ENCODE data around the gene MARK3. TPM values are rescaled to one million over a fixed set of nuclear protein-coding genes. Genes with fewer than 3 reads are reported as not detected.

Gene MARK3
- total and polyA plus RNA-seq, 2 of the 4 experiments (the other 2 are of a cell fraction): 78.5 to 80.5 TPM

DNA sequence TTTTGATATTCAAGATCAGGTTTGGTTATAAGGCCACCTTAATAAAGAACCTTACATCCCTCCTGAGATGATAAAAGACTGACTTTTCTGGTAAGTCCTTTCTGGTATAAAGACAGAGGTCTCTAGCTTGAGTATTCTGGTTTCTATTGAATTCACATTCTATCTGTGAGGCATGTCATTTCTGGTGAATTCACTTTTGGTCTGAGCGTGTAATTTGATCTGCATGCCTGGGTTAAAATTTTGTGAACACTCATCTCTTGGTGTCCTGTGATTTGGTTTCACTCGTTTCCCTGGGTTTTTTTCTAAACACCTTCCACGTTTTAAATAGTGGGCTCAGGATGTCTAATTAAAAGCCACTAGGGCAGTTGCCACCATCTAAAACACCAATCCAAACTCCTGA is 38.9 kb upstream of the MARK3 start:
- no peak for ATAC-seq (ENCODE audit: low read depth)
- CTCF ChIA-PET: no interaction called here
- no peaks in the 10 kb centered on the region; the same call in 1 of the 2 replicates for H3K4me1 ChIP-seq (ENCODE audit: control insufficient read depth, insufficient read depth, low read length)
- H2AK9ac ChIP-seq (replicated peaks; ENCODE audit: low read depth, low read length, poor library complexity): no peak overlapping the region
- no TSS peak for BruUV-seq (replicated peaks)
- peaks cover 29% of the 10 kb centered on the region for H3K36me3 ChIP-seq (ENCODE audit: control insufficient read depth, insufficient read depth, low read length)
- POLR2A ChIA-PET (ENCODE audit: unreplicated experiment): no interaction called here
- H2AFZ ChIP-seq (replicated peaks; ENCODE audit: low read length, poor library complexity): no peak overlapping the region
- H3K14ac ChIP-seq (replicated peaks; ENCODE audit: low read depth, low read length): no peak overlapping the region
- no peak overlapping the region for H3K18ac ChIP-seq (ENCODE audit: low read depth, low read length)
- H3K4me3 ChIP-seq (ENCODE audit: insufficient read depth, low read depth, low read length): no peak overlapping the region
- no peak overlapping the region for H2BK15ac ChIP-seq (ENCODE audit: low read depth, low read length)
- no peak overlapping the region for H2BK5ac ChIP-seq (ENCODE audit: low read depth, low read length, poor library complexity, severe bottlenecking)
- H3K27me3 ChIP-seq (ENCODE audit: control insufficient read depth, insufficient read depth, low read length): no peaks in the 10 kb centered on the region
- in situ Hi-C loops (cut with MboI; ENCODE audit: low sequenced_read_pairs) (no loop called here), dilution Hi-C loops (cut with HindIII; ENCODE audit: low sequenced_read_pairs, unreplicated experiment) (no loop called here), intact Hi-C loops (cut with micrococcal nuclease) (no loop called here)
- TF ChIP-seq NFE2L2 (IDR thresholded peaks at IDR 0.05; ENCODE audit: low read depth, low read length) (no peak), MAFK (IDR thresholded peaks at IDR 0.05; ENCODE audit: low read depth, low read length) (no peak), POLR2A (IDR thresholded peaks at IDR 0.05; ENCODE audit: low read depth, low read length) (no peak), RAD21 (IDR thresholded peaks at IDR 0.05; ENCODE audit: low read length) (no peak), BHLHE40 (IDR thresholded peaks at IDR 0.05; ENCODE audit: low read depth, low read length) (no peak)
- H3K56ac ChIP-seq (ENCODE audit: extremely low read depth, insufficient read depth, low read length): no peak overlapping the region
- no peak overlapping the region for H3K27ac ChIP-seq (ENCODE audit: insufficient read depth, low read length)
- H2BK120ac ChIP-seq (ENCODE audit: low read depth, low read length): no peak overlapping the region
- no CpG with 5 or more reads among the region's 3 CpGs for WGBS, 2 experiments (ENCODE audit: extremely low coverage in 2 of 2, insufficient read length in 1 of 2)
- peaks cover 9% of the 10 kb centered on the region for H3K9me1 ChIP-seq (ENCODE audit: insufficient read depth, low read length)
- H2AK5ac ChIP-seq (ENCODE audit: low read depth, low read length): no peak overlapping the region
- H3K9ac ChIP-seq (ENCODE audit: low read depth, low read length): no peak overlapping the region
- H4K91ac ChIP-seq (ENCODE audit: insufficient read depth, low read depth, low read length): no peak overlapping the region
- peak; percentile 40 for DNase-seq
- no peak overlapping the region for H3K4ac ChIP-seq (ENCODE audit: low read depth, low read length)
- peaks cover 3 to 16% of the 10 kb centered on the region in 2 experiments; a peak in 2 of 4 replicates for H3K79me1 ChIP-seq (ENCODE audit: low read depth in 1 of 2, low read length in 2 of 2)
- H2BK20ac ChIP-seq (ENCODE audit: low read depth, low read length): no peak overlapping the region
- no peak overlapping the region for H3K4me2 ChIP-seq (ENCODE audit: low read depth, low read length)
- no peak overlapping the region for H4K5ac ChIP-seq (ENCODE audit: low read depth, low read length)
- no peak overlapping the region for H4K8ac ChIP-seq (ENCODE audit: low read depth in 2 of 2, low read length in 2 of 2)
- no peaks in the 10 kb centered on the region for H3K9me3 ChIP-seq (ENCODE audit: control insufficient read depth, insufficient read depth, low read length)
- H3K23ac ChIP-seq (ENCODE audit: low read depth, low read length): no peak overlapping the region
- H4K20me1 ChIP-seq (ENCODE audit: insufficient read depth, low read length): peaks cover 23% of the 10 kb centered on the region

All from IMR-90 (cell line).